Measurements from ENCODE around the gene IGF2BP1. TPM values are rescaled to one million over a fixed set of nuclear protein-coding genes. Genes with fewer than 3 reads are reported as not detected.

The IGF2BP1 gene
- polyA plus RNA-seq, 1 of the 3 experiments (the other 2 are of a cell fraction), result 0.05 TPM

DNA sequence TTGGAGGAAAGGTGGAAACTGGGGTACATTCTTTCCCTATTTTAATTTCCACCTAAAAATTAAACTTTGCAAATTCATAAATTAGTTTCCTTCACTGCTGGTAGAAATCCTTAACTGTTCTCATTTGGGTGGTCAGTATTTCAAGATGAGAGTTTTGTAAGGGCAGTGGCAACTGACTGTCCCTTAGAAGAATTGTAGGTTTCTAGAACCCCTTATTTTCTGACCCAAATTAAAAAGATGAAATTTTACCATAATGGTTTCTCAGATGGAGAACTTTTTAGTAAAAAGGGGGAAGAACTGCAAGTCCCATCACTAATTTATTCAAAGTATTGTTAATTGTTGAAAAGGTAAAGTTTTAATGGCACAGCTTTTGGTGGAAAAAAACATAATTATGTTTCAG lies 5.6 kb downstream of the IGF2BP1 start:
- Histone ChIP-seq H3K9ac (no peak overlapping the region), H3K36me3 (replicated peaks in 1 of 2; ENCODE audit: control insufficient read depth in 1 of 2, insufficient read depth in 2 of 2, low read length in 1 of 2) (no peaks in the 10 kb centered on the region), H3K9me3 (no peaks in the 10 kb centered on the region), H4K20me1 (ENCODE audit: insufficient read depth) (no peaks in the 10 kb centered on the region; the same call in 1 of the 2 replicates), H3K9me2 (no peaks in the 10 kb centered on the region), H3K27ac (ENCODE audit: low read depth in 2 of 2, low read length in 1 of 2) (no peak overlapping the region), H3K79me2 (ENCODE audit: insufficient read depth) (no peaks in the 10 kb centered on the region), H2AFZ (ENCODE audit: low read depth) (no peak overlapping the region), H3K4me2 (no peak overlapping the region), H3K4me1 (ENCODE audit: control insufficient read depth in 1 of 2, insufficient read depth in 2 of 2, low read depth in 1 of 2, low read length in 1 of 2) (no peaks in the 10 kb centered on the region), H3K4me3 (ENCODE audit: low read depth in 2 of 2, low read length in 1 of 2) (no peak overlapping the region), H3K27me3 (ENCODE audit: insufficient read depth) (peaks cover 99% of the 10 kb centered on the region), H3F3A (replicated peaks; ENCODE audit: insufficient read depth) (peaks cover 8% of the 10 kb centered on the region)
- POLR2A ChIA-PET, result no interaction called here
- DNase-seq, result no peak
- TF ChIP-seq POLR2AphosphoS5 (IDR thresholded peaks at IDR 0.05; ENCODE audit: low read depth, low read length), result no peak
- no peak for TF ChIP-seq TEAD4 (IDR thresholded peaks at IDR 0.05; ENCODE audit: borderline replicate concordance, insufficient read depth)
- TF ChIP-seq NFIC (IDR thresholded peaks at IDR 0.05; ENCODE audit: borderline replicate concordance), result no peak
- TF ChIP-seq EZH2phosphoT487 (IDR thresholded peaks at IDR 0.05; ENCODE audit: borderline replicate concordance, low read depth), result no peak
- TF ChIP-seq GATA2 (CRISPR knock-in tag; IDR thresholded peaks at IDR 0.05), result no peak
- no peak for TF ChIP-seq CHD2 (IDR thresholded peaks at IDR 0.05; ENCODE audit: low read length, partially characterized antibody)
- TF ChIP-seq, protein P1, sequence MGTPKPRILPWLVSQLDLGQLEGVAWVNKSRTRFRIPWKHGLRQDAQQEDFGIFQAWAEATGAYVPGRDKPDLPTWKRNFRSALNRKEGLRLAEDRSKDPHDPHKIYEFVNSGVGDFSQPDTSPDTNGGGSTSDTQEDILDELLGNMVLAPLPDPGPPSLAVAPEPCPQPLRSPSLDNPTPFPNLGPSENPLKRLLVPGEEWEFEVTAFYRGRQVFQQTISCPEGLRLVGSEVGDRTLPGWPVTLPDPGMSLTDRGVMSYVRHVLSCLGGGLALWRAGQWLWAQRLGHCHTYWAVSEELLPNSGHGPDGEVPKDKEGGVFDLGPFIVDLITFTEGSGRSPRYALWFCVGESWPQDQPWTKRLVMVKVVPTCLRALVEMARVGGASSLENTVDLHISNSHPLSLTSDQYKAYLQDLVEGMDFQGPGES (IDR thresholded peaks at IDR 0.05; ENCODE audit: low read depth, low read length), result no peak
- TF ChIP-seq, protein P2, sequence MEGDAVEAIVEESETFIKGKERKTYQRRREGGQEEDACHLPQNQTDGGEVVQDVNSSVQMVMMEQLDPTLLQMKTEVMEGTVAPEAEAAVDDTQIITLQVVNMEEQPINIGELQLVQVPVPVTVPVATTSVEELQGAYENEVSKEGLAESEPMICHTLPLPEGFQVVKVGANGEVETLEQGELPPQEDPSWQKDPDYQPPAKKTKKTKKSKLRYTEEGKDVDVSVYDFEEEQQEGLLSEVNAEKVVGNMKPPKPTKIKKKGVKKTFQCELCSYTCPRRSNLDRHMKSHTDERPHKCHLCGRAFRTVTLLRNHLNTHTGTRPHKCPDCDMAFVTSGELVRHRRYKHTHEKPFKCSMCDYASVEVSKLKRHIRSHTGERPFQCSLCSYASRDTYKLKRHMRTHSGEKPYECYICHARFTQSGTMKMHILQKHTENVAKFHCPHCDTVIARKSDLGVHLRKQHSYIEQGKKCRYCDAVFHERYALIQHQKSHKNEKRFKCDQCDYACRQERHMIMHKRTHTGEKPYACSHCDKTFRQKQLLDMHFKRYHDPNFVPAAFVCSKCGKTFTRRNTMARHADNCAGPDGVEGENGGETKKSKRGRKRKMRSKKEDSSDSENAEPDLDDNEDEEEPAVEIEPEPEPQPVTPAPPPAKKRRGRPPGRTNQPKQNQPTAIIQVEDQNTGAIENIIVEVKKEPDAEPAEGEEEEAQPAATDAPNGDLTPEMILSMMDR (IDR thresholded peaks at IDR 0.05), result no peak
- no peak for TF ChIP-seq RCOR1 (IDR thresholded peaks at IDR 0.05; ENCODE audit: low read length)
- CTCF ChIA-PET, result interaction anchor here (1.0 to 1.2 kb wide), 2 partner anchors 28 to 331 kb away, joined by 3 read pairs; no protein-coding TSS in a partner anchor

DNA sequence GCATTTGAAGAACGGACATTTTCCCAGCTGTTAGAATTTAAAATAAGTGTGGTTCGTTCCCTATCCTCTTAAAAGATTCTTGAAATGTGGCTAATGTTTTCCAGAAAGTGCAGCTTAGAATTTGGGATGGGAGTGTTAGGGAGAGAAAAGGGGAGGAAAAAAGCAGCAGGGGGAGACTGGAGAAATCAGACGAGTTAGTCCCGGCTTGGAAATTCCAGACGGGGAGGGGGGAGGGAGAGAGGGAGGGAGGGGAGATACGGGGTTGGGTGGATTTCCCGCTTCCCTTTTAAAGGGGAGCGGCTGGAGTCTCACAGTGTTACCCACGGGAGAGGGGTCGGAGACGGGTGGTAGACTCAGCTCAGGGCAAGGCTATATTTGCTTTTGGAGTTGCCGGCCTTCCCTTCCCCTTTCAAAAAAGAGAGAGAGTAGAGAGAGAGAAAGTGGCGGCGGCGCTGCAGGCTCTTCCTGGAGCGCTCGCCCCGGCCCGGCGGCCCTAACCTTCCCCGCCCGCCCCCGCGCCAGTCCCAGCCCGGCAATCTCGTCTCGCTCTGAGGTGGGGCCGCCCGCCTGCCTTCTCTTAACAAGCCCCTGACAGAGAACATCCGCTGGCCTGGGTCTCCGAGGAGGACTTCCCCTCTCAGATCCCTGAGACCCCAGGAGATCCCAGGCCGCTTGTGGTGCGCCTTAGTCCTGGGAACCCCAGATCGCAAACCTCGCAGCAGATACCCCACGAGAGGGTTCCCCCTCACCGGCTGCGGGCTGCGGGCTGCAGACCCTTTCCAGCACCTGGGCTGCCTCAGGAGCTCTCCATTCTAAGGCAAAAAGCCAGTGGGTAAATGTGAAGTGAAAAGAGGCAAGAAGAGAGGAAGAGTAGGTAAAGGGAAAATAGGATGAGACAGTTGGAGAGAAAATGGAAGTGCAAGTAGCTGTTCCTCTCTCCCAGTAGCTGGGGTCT lies 6.6 kb downstream of the IGF2BP1 start:
- H2AFZ ChIP-seq (ENCODE audit: low read depth), result no peak overlapping the region
- no peaks in the 10 kb centered on the region for H3K79me2 ChIP-seq (ENCODE audit: insufficient read depth)
- H3K9me2 ChIP-seq, result no peaks in the 10 kb centered on the region
- TF ChIP-seq FOXM1 (IDR thresholded peaks at IDR 0.05; ENCODE audit: low read depth) (no peak), EZH2phosphoT487 (IDR thresholded peaks at IDR 0.05; ENCODE audit: borderline replicate concordance, low read depth) (peak; percentile 93)
- no peak overlapping the region for H3K9ac ChIP-seq
- H3K4me3 ChIP-seq (ENCODE audit: low read depth in 2 of 2, low read length in 1 of 2), result no peak overlapping the region
- peaks cover 8% of the 10 kb centered on the region for H3F3A ChIP-seq (replicated peaks; ENCODE audit: insufficient read depth)
- CTCF ChIA-PET, result interaction anchor here (1.0 to 3.5 kb wide), 5 partner anchors 11 to 333 kb away, joined by 3 to 13 read pairs (median 8); no protein-coding TSS in a partner anchor
- POLR2A ChIA-PET, result no interaction called here
- 7% methylated on average over 39 of the region's 39 CpGs for WGBS (ENCODE audit: low lambda C conversion rate)
- peaks cover 99% of the 10 kb centered on the region for H3K27me3 ChIP-seq (ENCODE audit: insufficient read depth)
- H3K4me1 ChIP-seq (ENCODE audit: control insufficient read depth in 1 of 2, insufficient read depth in 2 of 2, low read depth in 1 of 2, low read length in 1 of 2), result no peaks in the 10 kb centered on the region
- DNase-seq, result no peak
- no peak overlapping the region for H3K27ac ChIP-seq (ENCODE audit: low read depth in 2 of 2, low read length in 1 of 2)
- no peaks in the 10 kb centered on the region for H3K9me3 ChIP-seq
- no peaks in the 10 kb centered on the region; the same call in 1 of the 2 replicates for H4K20me1 ChIP-seq (ENCODE audit: insufficient read depth)
- H3K36me3 ChIP-seq (replicated peaks in 1 of 2; ENCODE audit: control insufficient read depth in 1 of 2, insufficient read depth in 2 of 2, low read length in 1 of 2), result no peaks in the 10 kb centered on the region
- H3K4me2 ChIP-seq, result no peak overlapping the region

Data from SK-N-SH (cell line).